HepG2 (cell line): ENCODE measurements around the gene ARID1A. TPM values are rescaled to one million over a fixed set of nuclear protein-coding genes. Genes with fewer than 3 reads are reported as not detected.
A peak's percentile ranks its signal among the peaks of the same experiment; 100 is the strongest.

Experiments
- CENPT ChIP-seq: sonication (generic); formaldehyde crosslinking; IDR thresholded peaks from 2 replicates; pipeline ENCODE4 v1.8.0; 2022; ENCODE audit warnings: low read depth, mild to moderate bottlenecking, moderate library complexity, missing genetic modification reagents
- DDIT3 ChIP-seq: sonication (generic); formaldehyde crosslinking; IDR thresholded peaks from 2 replicates; pipeline ENCODE4 v1.4.0; 2020; ENCODE audit warnings: mild to moderate bottlenecking, missing genetic modification reagents
- DRAP1 ChIP-seq: IDR thresholded peaks from 2 replicates; pipeline ENCODE4 v1.6.1; 2016; ENCODE audit warnings: missing genetic modification reagents, missing compliant biosample characterization
- GPBP1L1 ChIP-seq: sonication (generic); formaldehyde crosslinking; IDR thresholded peaks from 2 replicates; pipeline ENCODE4 v1.5.0; 2020; ENCODE audit warnings: mild to moderate bottlenecking, missing genetic modification reagents
- NR3C1 ChIP-seq: sonication (generic); formaldehyde crosslinking; IDR thresholded peaks from 2 replicates; pipeline ENCODE4 v1.4.0; 2020; ENCODE audit warnings: missing genetic modification reagents
- ONECUT2 ChIP-seq: sonication (generic); formaldehyde crosslinking; IDR thresholded peaks from 2 replicates; pipeline ENCODE4 v1.4.0; 2020; ENCODE audit warnings: missing genetic modification reagents
- PAXIP1 ChIP-seq: sonication (generic); formaldehyde crosslinking; conservative IDR thresholded peaks from 2 replicates; pipeline ENCODE4 v1.4.0; 2020; ENCODE audit warnings: mild to moderate bottlenecking, missing genetic modification reagents, moderate library complexity
- POGK ChIP-seq: sonication (generic); formaldehyde crosslinking; conservative IDR thresholded peaks from 2 replicates; pipeline ENCODE4 v1.8.0; 2022; ENCODE audit warnings: mild to moderate bottlenecking, moderate library complexity, missing genetic modification reagents
- RAD21 ChIP-seq: fragments of 450-650 bp; formaldehyde crosslinking; IDR thresholded peaks from 2 replicates; pipeline ENCODE4 v1.5.0; 2020; ENCODE audit warnings: mild to moderate bottlenecking
- RARA ChIP-seq: IDR thresholded peaks from 2 replicates; pipeline ENCODE4 v1.6.1; 2016; ENCODE audit warnings: missing genetic modification reagents, missing compliant biosample characterization
- RFXANK ChIP-seq: IDR thresholded peaks from 2 replicates; pipeline ENCODE4 v1.6.1; 2016
- SALL2 ChIP-seq: sonication (generic); formaldehyde crosslinking; IDR thresholded peaks from 2 replicates; pipeline ENCODE4 v1.8.1; 2023; ENCODE audit warnings: mild to moderate bottlenecking, missing genetic modification reagents, inconsistent platforms
- ZNF121 ChIP-seq: sonication (generic); formaldehyde crosslinking; IDR thresholded peaks from 2 replicates; pipeline ENCODE4 v1.5.0; 2020; ENCODE audit warnings: mild to moderate bottlenecking, missing genetic modification reagents
- ZNF20 ChIP-seq: sonication (generic); formaldehyde crosslinking; IDR thresholded peaks from 2 replicates; pipeline ENCODE4 v1.4.0; 2020; ENCODE audit warnings: mild to moderate bottlenecking, moderate library complexity, missing genetic modification reagents
- ZNF264 ChIP-seq: sonication (generic); formaldehyde crosslinking; IDR thresholded peaks from 2 replicates; pipeline ENCODE4 v1.4.0; 2020; ENCODE audit warnings: missing genetic modification reagents
- ZNF276 ChIP-seq: sonication (generic); formaldehyde crosslinking; IDR thresholded peaks from 2 replicates; pipeline ENCODE4 v1.4.0; 2020; ENCODE audit warnings: mild to moderate bottlenecking, low read depth, missing genetic modification reagents
- ZNF335 ChIP-seq: sonication (generic); formaldehyde crosslinking; IDR thresholded peaks from 2 replicates; pipeline ENCODE4 v1.4.0; 2020; ENCODE audit warnings: missing genetic modification reagents
- ZNF547 ChIP-seq: sonication (generic); formaldehyde crosslinking; IDR thresholded peaks from 2 replicates; pipeline ENCODE4 v1.5.1; 2020; ENCODE audit warnings: mild to moderate bottlenecking, missing genetic modification reagents
- ZNF674 ChIP-seq: sonication (generic); formaldehyde crosslinking; IDR thresholded peaks from 2 replicates; pipeline ENCODE4 v1.5.0; 2020; ENCODE audit warnings: low read depth, mild to moderate bottlenecking, missing genetic modification reagents
- ZSCAN29 ChIP-seq: sonication (generic); formaldehyde crosslinking; conservative IDR thresholded peaks from 2 replicates; pipeline ENCODE4 v1.4.0; 2020; ENCODE audit warnings: mild to moderate bottlenecking, missing genetic modification reagents
- polyA plus RNA-seq, 8 experiments: library from polyadenylated mRNA; depleted of rRNA in 3 of 8; stranded (reverse) in 7 of 8; unstranded in 1 of 8; fragments of >200 nt; fragmentation: Illumina TruSeq in 4 of 8; extraction: Trizol in 4 of 8; gene quantifications; 2 replicates each; pipeline versions ENCODE4 v1.2.1 to v1.2.3, GENCODE V29; 2011 to 2016; ENCODE audit warnings: low read depth in 4 of 8, missing spikeins in 1 of 8, mixed read lengths in 1 of 8; ENCODE audit not compliant: insufficient read depth in 1 of 8
- total RNA-seq, 5 experiments: library from RNA; depleted of rRNA; stranded (reverse); fragments of >200 nt; fragmentation: Illumina TruSeq; extraction: Trizol; gene quantifications; 2 replicates each; pipeline ENCODE4 v1.2.3, GENCODE V29; 2016; ENCODE audit warnings: low read depth in 1 of 5

Gene ARID1A
- total and polyA plus RNA-seq, 2 of the 13 experiments (the other 11 are each of a cell fraction or from before 2014, with no cell fraction given): 11.9 to 15.9 TPM

GRCh38 chr1:26695356-26696118, at the start of gene ARID1A (continued):
- TF ChIP-seq ZNF276 (no peak), ZNF264 (CRISPR knock-in tag) (peak; percentile 57; the same call in 1 of the 2 replicates), ONECUT2 (no peak; the same call in 1 of the 2 replicates), ZNF121 (CRISPR knock-in tag) (peak; percentile 90), SALL2 (CRISPR knock-in tag) (no peak; the same call in none of the 2 replicates), NR3C1 (no peak), CENPT (CRISPR knock-in tag) (peak; percentile 92; the same call in 1 of the 2 replicates), GPBP1L1 (CRISPR knock-in tag) (no peak), PAXIP1 (peak; percentile 82), DRAP1 (CRISPR knock-in tag) (peak; percentile 74; the same call in 1 of the 2 replicates), ZSCAN29 (CRISPR knock-in tag) (peak; percentile 72; the same call in 1 of the 2 replicates), DDIT3 (CRISPR knock-in tag) (no peak), ZNF547 (CRISPR knock-in tag) (peak; percentile 98), ZNF335 (CRISPR knock-in tag) (peak; percentile 80; the same call in 1 of the 2 replicates), ZNF20 (CRISPR knock-in tag) (peak; percentile 82; the same call in 1 of the 2 replicates), POGK (CRISPR knock-in tag) (peak; percentile 96), RAD21 (CRISPR knock-in tag) (peak; percentile 84), ZNF674 (no peak), RFXANK (no peak), RARA (CRISPR knock-in tag) (peak; percentile 71)
